Spinal cord (tissue), 10 donors: ENCODE results near the gene EMSY. TPM values are rescaled to one million over a fixed set of nuclear protein-coding genes. Genes with fewer than 3 reads are reported as not detected.

Source experiments
- DNase-seq, 6 donors: peaks; one replicate each; pipeline versions ENCODE4 v3.0.0 to v3.0.0-alpha.2; 2013 to 2015; ENCODE audit warnings: low spot score in 6 of 6, low read depth in 4 of 6
- H3K27ac ChIP-seq: one replicate; pipeline ENCODE4 v1.5.1; 2013; ENCODE audit warnings: low read depth, low read length, control low read depth
- H3K27me3 ChIP-seq: one replicate; pipeline ENCODE4 v1.6.1; 2013; ENCODE audit warnings: low read length; ENCODE audit not compliant: control insufficient read depth, insufficient read depth
- H3K36me3 ChIP-seq: one replicate; pipeline ENCODE4 v1.6.1; 2013; ENCODE audit warnings: low read length; ENCODE audit not compliant: control insufficient read depth, insufficient read depth
- H3K4me1 ChIP-seq: one replicate; pipeline ENCODE4 v1.6.1; 2013; ENCODE audit warnings: low read length; ENCODE audit not compliant: control insufficient read depth, insufficient read depth
- H3K4me3 ChIP-seq: one replicate; pipeline ENCODE4 v1.5.1; 2013; ENCODE audit warnings: low read depth, low read length, control low read depth
- H3K9me3 ChIP-seq: one replicate; pipeline ENCODE4 v1.6.1; 2013; ENCODE audit warnings: low read length; ENCODE audit not compliant: control insufficient read depth, insufficient read depth
- WGBS: methylation state at CpG from one replicate; pipeline ENCODE4 v1.1.5; 2013; ENCODE audit warnings: missing lambda C conversion rate; ENCODE audit not compliant: insufficient coverage; 5-methylcytosine and 5-hydroxymethylcytosine counted together
- polyA plus RNA-seq, 2 donors: library from polyadenylated mRNA; unstranded; fragments of 120-200 nt; gene quantifications; one replicate each; pipeline ENCODE4 v1.2.1, GENCODE V29; 2013; ENCODE audit not compliant: insufficient read length in 2 of 2
- total RNA-seq, 2 donors: library from RNA; depleted of rRNA in 1 of 2; stranded (reverse); fragments of 120-200 nt in 1 of 2; fragments of >200 nt in 1 of 2; gene quantifications; one replicate each; pipeline versions ENCODE4 v1.2.3 to v1.2.4, GENCODE V29; 2013 to 2014
- donor health status: healthy.

EMSY gene
- total and polyA plus RNA-seq, 4 donors = 22.6 to 31.8 (median 24.0) TPM

GRCh38 chr11:76480241-76480640, 35.4 kb downstream of the EMSY start:
- DNase-seq = no peak

GRCh38 chr11:76491644-76492043, 46.8 kb downstream of the EMSY start:
- DNase-seq = no peak
- Histone ChIP-seq H3K27ac (no peak overlapping the region), H3K27me3 (no peaks in the 10 kb centered on the region), H3K9me3 (peaks cover 2% of the 10 kb centered on the region), H3K36me3 (peaks cover 38% of the 10 kb centered on the region), H3K4me3 (no peak overlapping the region), H3K4me1 (no peaks in the 10 kb centered on the region)
- 95% methylated on average over 3 of the region's 5 CpGs for WGBS

More at GRCh38 chr11:76480241-76480640, 35.4 kb downstream of the EMSY start:
- Histone ChIP-seq H3K27ac (no peak overlapping the region), H3K4me1 (no peaks in the 10 kb centered on the region), H3K9me3 (no peaks in the 10 kb centered on the region), H3K27me3 (no peaks in the 10 kb centered on the region), H3K36me3 (peaks cover 8% of the 10 kb centered on the region), H3K4me3 (no peak overlapping the region)
- WGBS = 90% methylated on average over 3 of the region's 3 CpGs

GRCh38 chr11:76493040-76493439, 48.2 kb downstream of the EMSY start:
- WGBS = 86% methylated on average over 10 of the region's 12 CpGs
- peaks cover 38% of the 10 kb centered on the region for H3K36me3 ChIP-seq

GRCh38 chr11:76493626-76494539, 49.1 kb downstream of the EMSY start:
- 96% methylated on average over 21 of the region's 25 CpGs for WGBS
- peaks cover 40% of the 10 kb centered on the region for H3K36me3 ChIP-seq
- DNase-seq = no peak

More at GRCh38 chr11:76493040-76493439, 48.2 kb downstream of the EMSY start:
- Histone ChIP-seq H3K9me3 (peaks cover 2% of the 10 kb centered on the region), H3K4me3 (no peak overlapping the region), H3K27ac (no peak overlapping the region), H3K27me3 (no peaks in the 10 kb centered on the region), H3K4me1 (no peaks in the 10 kb centered on the region)
- no peak for DNase-seq

GRCh38 chr11:76495019-76495418, 50.2 kb downstream of the EMSY start:
- H3K9me3 ChIP-seq = peaks cover 2% of the 10 kb centered on the region
- H3K27me3 ChIP-seq = no peaks in the 10 kb centered on the region
- H3K4me1 ChIP-seq = no peaks in the 10 kb centered on the region
- no peak overlapping the region for H3K4me3 ChIP-seq
- peaks cover 40% of the 10 kb centered on the region for H3K36me3 ChIP-seq
- WGBS = 83% methylated on average over 1 of the region's 3 CpGs
- no peak for DNase-seq
- H3K27ac ChIP-seq = no peak overlapping the region

More at GRCh38 chr11:76493626-76494539, 49.1 kb downstream of the EMSY start:
- Histone ChIP-seq H3K27ac (no peak overlapping the region), H3K4me1 (no peaks in the 10 kb centered on the region), H3K9me3 (peaks cover 2% of the 10 kb centered on the region), H3K27me3 (no peaks in the 10 kb centered on the region), H3K4me3 (no peak overlapping the region)

GRCh38 chr11:76496174-76496573, 51.4 kb downstream of the EMSY start:
- Histone ChIP-seq H3K27ac (no peak overlapping the region), H3K36me3 (peaks cover 37% of the 10 kb centered on the region), H3K4me3 (no peak overlapping the region), H3K27me3 (no peaks in the 10 kb centered on the region), H3K4me1 (no peaks in the 10 kb centered on the region), H3K9me3 (peaks cover 2% of the 10 kb centered on the region)
- WGBS = no CpG with 5 or more reads among the region's 1 CpG
- no peak for DNase-seq

- Histone ChIP-seq H3K36me3 (peaks cover 3% of the 10 kb centered on the region), H3K4me1 (no peaks in the 10 kb centered on the region), H3K9me3 (peaks cover 4% of the 10 kb centered on the region), H3K27me3 (no peaks in the 10 kb centered on the region), H3K4me3 (no peak overlapping the region), H3K27ac (no peak overlapping the region)
- no peak for DNase-seq
- 86% methylated on average over 2 of the region's 5 CpGs for WGBS
Measured at GRCh38 chr11:76501526-76502202, 56.8 kb downstream of the EMSY start.

- Histone ChIP-seq H3K4me1 (no peaks in the 10 kb centered on the region), H3K27ac (no peak overlapping the region), H3K9me3 (peaks cover 3% of the 10 kb centered on the region), H3K36me3 (no peaks in the 10 kb centered on the region), H3K27me3 (no peaks in the 10 kb centered on the region), H3K4me3 (no peak overlapping the region)
- no peak for DNase-seq
- 100% methylated on average over 2 of the region's 2 CpGs for WGBS
Measured at GRCh38 chr11:76506833-76507232, 62.0 kb downstream of the EMSY start.

- H3K4me1 ChIP-seq = no peaks in the 10 kb centered on the region
- H3K9me3 ChIP-seq = no peaks in the 10 kb centered on the region
- peak in 1 of 6 donors; percentile 27 for DNase-seq
- H3K27me3 ChIP-seq = no peaks in the 10 kb centered on the region
- no peak overlapping the region for H3K4me3 ChIP-seq
- no peaks in the 10 kb centered on the region for H3K36me3 ChIP-seq
- WGBS = 69% methylated on average over 3 of the region's 5 CpGs
- no peak overlapping the region for H3K27ac ChIP-seq
Measured at GRCh38 chr11:76510060-76511047, 65.5 kb downstream of the EMSY start.
